HG03432 (cell line): ENCODE results near the gene PPP1R3G.
A peak's percentile ranks its signal among the peaks of the same experiment; 100 is the strongest.

Experiments
- ATAC-seq: cut with Tn5 transposase; IDR thresholded peaks from one replicate; pipeline ENCODE4 v1.9.1; 2021; ENCODE audit warnings: mild to moderate bottlenecking, moderate library complexity; ENCODE audit not compliant: unreplicated experiment

Gene PPP1R3G

DNA sequence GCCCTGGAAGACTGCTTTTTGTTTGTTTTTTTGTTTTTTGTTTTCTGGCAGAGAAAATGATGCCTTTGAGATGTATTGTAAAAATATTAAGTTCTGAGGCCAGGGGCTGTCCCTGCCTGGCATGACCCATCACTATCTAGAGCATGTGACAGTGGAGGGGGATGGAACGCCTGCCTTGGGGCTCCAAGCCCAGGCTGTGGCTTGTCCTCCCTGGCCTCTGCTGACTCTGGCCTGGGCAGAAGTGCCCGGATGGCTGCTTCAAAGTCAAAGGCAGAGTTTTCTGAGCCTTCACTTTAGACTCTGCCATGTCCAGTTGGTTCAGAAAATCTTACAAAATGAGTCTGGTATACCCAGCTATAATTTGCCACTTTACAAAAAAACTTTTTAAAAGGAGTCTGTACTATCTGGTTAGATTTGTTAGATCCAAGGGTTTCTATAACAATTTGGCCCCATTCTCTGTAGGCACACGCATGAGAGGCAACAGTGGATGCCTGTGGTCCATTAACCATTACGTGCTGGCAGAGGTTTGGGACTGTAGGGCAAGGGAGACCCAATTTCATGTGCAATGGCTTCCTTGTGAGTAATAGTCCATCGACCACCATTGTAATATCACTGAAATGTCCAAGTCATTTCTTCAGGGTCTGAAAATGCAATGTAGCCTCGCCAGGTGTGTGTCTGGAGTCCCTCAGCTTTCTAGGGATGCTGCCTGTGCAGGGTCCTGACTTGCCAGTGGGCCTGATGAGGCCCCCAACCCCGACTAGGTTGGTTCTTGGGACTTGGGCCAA, 8.3 kb downstream of the PPP1R3G start:
- ATAC-seq: no peak

DNA sequence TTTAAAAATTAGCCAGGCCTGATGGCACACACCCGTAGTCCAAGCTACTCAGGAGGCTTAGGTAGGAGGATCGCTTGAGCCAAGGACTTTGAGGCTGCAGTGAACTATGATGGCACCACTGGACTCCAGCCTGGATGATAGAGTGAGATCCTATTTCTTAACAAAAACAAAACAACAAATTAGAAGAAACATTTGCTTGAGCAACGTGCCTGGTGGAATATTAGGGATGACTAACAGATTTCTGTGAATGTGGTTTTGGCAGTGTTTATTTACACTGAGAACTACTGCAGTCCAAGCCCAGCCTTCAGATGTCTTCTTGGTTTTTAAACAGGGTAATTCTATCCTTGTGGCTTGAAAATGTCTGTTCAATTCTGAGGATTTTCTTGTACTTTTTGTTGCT, 9.2 kb downstream of the PPP1R3G start:
- no peak for ATAC-seq

DNA sequence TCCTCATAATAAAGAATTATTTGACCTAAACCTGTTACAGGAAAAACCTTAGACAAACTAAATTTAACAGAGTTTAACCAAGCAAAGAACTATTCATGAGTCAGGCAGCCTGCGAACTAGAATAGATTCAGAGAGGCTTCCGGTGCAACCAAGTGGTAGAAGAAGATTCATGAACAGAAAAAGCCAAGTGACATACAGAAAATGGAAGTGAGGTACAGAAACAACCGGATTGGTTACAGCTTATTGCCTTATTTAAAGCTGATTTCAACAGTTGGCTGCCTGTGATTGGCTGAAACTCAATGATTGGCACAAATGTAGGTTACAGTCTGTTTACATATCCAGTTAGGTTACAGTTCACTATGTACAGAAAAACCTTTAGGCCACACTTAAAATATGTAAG, 10.1 kb downstream of the PPP1R3G start:
- peak; percentile 77 for ATAC-seq

DNA sequence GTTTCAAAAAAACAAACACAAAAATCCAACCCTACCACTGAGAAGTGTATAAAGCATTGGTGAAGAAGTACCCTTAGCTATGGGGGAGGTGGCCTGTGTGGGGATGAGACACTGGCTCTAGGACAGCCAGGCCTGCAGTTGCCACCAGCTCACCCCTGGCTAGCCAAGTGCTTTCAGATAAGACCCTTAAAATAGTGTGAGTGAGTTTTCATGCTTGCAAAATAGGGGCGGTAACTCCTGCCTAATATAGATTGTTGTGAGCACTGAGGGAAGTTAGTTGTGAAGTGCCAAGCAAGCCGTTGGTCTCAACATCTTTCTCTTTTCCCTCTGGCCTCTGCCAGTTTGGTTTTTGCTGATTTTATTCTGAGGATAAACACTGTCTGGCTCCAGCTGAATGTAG, 11.3 kb downstream of the PPP1R3G start:
- no peak for ATAC-seq

DNA sequence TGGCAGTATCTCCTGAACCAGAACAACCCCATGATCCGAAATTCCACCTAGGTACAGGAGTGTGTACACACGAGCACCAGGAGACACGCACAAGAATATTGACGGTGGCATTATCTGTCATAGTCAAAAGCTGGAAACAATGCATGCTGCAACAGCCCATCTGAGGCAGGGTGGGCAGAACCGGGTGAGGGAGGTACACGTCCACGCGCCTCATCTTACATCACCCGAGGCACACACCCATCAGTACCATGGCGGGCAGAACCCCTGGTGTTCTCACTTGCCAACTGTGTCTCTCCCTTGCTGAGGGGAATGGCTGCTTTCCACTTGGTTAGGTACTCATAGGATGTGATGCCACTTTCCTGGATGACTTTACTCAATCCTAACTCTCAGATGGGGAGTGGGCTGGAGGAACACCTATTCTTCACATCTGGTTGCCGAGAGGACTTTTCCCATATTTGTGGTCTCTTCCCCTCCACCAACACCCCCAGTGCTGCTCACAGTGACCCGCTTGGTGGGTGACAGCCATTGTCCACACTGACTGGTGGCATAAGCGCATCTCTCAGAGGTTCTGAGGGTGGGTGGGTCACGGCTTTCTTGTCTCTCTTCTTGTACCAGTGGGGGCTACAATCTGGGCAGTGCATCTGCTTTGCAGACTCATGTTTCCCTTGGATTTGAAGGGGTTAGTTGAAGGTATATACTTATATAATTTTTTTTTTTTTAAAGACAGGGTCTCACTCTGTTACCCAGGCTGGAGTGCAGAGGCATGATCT, 13.5 kb downstream of the PPP1R3G start:
- ATAC-seq: no peak

DNA sequence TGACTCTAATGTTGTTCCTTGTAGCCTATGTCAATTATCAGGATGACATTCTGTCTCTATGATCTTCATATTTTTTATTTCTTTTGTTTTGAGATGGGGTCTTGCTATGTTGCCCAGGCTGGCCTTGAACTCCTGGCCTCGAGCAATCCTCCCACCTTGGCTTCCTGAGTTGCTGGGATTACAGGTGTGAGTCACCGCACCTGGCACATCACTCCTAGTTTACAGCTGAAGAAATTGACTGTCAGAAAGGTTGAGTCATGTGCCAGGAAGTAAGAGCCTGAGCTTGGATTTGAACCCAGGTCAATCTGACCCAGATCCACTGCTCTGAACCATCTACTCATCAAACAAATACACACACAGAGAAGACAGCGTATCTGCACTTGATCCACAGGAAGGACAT, 14.4 kb downstream of the PPP1R3G start:
- no peak for ATAC-seq

DNA sequence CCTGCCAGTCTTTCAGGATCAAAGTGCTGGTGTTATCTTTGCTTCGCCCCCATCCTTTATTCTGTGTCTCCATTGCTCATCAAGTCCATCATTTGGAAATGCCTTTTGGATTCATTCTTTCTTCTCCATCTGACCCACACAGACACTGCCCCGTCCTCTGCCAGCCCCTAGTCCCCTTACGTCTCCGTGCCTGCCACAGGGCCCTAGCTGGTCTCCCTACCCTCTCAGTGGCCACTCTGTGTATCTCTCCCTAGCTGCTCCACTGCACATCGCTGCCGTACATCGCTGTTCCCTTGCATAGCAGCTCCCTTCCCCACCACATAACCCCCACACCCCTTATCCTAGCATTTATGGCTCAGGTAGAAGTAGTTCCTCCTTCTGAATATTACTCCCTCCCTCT, 15.7 kb downstream of the PPP1R3G start:
- ATAC-seq: no peak

DNA sequence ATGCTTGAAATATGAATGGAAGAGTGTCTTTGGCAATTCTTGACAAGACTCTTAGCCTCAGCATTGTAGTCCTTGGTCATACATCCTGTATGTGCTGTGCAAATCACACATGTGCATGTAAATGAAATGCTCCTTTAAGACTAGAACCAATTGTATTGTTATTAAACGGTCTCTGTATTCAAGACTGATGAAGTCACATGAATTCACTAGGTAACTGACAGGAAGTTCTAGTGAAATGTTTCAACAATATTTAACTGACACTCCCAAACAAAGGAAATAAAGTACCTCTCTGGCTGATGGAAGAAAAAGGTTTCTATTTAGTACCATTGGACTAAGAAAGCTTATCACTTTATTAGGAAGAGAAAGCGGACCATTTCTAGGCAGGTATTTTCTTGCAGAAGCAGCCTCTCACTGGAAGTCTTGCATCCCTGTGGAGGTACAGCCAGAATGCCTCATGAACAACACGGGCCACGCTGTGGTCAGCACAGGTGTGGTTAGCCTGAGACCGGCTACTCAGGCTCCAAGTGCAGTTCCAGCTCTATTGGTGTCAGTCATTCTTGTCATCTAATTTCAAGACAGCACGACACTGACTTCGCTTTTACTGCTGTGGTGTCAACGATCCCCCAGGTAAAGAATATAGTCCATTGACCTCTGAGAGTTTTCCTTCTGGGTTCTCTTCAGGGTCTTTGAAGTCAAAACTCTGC, 17.3 kb downstream of the PPP1R3G start:
- ATAC-seq: no peak

DNA sequence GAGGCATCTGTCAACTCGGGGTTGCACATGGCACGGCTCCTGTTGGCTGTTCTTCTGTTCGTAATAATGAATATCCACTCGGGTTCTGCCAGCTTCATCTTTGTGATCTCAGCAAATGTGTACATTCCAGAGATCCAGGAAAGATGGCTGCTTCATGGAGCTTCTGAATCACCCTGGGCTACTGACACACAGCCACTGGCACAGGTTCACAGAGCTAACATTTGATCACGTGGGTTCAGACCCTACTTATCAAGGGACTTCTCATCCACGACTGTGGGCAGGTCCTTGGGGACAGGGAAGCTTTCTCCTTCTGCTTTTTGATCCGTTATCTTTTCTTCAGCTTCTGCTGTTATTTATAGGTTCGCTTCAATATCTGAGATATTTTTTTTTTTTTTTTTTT, 18.1 kb downstream of the PPP1R3G start:
- ATAC-seq: no peak

DNA sequence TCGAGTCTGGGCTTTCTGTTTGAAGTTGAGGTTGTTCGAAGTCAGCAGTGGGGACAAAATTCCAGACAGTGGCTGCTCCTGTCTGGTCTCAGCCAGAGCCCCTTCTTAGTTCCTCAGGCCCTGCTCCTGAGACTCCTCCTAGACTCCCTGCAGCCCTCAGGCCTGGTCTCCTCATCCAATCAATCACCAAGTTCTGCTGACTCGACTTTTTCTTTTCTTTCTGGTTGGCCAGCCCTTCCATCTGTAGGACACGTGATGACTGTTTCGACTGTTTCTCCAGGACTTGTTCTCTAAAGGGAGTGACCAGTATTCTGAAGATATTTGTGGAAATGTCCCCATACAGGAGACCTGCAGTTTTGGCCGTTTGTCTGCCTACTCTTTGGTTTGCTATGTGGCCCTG, 19.5 kb downstream of the PPP1R3G start:
- ATAC-seq: no peak

DNA sequence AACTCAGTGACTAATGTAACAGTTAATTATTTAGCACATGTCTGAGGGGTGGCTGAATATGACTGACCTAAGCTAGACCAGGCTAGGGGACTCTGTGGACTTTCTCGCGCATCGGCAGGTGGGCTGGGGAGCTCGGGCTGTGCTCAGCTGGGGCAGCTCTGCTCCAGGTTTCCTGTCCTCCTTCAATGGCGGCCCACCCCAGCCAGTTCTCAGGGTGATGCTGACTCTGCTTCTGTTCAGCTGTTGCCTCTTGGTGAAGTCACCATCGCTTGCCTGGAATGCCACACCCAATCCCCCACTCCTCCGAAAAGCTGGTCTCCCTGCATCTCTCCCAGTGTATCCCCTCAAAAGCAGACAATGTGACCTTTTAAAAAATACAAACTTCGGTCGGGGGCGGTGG, 20.0 kb downstream of the PPP1R3G start:
- ATAC-seq: no peak

DNA sequence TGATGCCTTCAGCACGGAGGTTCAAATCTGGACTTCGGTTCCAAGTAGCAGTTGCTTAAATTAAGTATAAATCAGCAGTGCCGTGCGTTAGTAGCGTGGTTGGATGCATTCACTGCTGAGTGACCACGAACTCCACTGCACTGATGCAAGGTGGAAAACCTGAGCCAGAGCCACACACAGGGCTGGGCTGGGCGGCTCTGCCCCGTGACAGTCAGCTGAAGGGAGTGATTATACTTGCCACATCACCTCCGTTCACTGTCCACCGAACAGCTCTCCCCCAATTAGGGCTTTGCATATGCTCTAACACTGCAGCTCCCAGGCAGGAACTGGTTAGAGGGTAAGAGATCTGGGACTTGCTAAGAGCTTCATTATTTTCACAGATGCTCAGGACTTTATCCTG, 22.2 kb downstream of the PPP1R3G start:
- ATAC-seq: no peak

DNA sequence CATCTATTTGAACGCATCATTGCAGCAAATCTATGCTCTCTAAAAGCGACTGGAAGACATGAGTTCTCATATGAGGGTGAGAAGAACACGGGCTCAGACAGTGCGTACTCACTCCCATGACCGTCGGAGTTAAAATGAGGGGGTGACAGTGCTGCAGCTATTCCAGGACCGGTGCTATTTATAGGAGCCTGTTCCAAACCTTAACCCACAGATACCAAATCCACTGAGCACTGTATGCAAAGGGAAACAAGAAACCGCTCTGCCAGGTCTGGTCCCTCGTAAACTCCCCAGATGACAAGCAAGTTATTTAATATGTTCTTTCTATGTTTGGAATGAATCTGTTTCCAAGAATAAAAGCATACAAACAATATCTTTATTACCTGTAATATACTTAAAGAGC, 22.9 kb downstream of the PPP1R3G start:
- no peak for ATAC-seq

DNA sequence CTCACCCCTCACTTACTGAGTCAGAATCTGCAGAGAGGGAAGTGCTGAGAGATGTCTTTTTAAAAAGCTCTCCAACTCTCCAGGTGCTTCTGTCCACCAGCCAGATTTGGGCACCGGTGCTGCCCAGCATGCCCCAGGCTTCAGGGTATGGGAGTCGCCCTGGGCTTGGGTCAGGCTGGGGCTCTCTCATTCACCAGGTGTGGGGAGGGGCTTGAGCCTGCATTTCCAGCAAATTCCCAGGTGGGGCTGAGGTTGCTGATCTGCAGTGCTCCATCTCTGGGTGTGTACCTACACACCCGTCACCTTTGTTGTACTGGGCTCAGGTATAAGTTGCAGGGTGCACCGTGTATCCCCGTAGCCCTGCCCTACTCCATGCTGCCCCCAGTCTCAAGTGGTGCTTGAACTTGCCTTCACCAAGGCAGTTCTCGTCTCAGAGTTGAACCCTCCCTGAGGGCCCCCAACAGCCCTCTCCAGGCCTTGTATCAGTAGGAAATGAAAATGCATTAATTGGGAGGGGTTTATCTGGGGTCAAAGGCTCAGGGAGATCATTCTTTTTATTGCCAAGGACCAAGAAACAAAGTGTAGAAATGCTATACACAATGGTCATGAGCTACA, 23.5 kb downstream of the PPP1R3G start:
- ATAC-seq: no peak

DNA sequence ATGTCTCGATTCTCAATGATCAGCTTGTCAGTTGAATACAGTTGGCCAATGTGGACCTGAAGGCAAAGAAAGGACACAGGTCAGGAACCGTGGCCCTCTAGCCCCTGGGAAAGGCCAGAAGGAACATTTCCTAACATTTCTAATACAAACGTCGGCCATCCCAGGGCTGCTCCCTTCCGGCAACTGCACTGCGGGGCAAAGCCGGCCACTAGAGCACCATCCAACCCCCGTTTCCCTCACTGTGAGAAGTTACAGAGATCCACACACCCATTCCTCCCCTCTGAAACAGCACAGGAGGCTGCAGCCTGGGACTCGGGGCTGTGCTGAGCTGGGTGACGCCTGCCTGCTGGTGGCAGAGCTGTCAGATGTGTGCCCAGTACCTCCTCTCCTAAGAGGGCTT, 24.3 kb downstream of the PPP1R3G start:
- no peak for ATAC-seq

DNA sequence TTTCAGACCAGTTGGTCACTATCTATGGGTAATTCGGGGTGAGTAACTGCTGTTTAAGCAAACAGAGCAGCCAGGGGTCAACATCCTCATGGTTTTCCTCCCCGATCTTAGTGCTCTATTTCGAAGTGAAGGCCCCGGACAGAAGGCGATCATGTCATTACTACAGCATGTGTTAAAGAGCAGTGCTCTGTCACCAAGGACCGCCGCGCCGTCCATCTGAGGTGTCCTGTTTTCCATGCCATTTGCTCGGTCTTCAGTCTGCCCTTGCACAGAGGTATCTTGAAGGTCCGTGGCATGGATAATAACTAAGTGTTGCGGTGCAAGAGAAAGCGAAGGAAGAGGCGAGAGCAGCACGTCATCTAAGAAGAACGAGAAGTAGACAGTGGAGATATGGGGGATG, 25.1 kb downstream of the PPP1R3G start:
- no peak for ATAC-seq

DNA sequence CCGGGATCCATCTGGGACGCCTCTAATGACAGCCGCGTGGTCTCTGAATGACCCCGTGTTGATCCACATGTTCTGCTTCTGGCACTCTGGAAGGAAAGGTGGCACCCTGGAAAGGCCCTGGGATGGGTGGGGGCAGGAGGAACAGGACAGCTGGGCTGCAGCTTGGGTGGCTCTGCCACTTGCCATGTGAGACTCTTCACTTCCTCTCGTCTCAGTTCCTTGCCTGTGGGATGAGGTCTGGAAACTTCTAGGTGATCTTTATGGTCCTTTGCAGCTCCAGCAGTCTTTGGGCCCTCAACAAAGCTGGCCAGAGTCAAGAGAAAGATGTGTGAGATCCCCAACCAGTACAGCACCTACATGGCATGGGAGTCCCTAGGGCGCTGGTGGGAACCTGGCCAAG, 26.5 kb downstream of the PPP1R3G start:
- no peak for ATAC-seq

DNA sequence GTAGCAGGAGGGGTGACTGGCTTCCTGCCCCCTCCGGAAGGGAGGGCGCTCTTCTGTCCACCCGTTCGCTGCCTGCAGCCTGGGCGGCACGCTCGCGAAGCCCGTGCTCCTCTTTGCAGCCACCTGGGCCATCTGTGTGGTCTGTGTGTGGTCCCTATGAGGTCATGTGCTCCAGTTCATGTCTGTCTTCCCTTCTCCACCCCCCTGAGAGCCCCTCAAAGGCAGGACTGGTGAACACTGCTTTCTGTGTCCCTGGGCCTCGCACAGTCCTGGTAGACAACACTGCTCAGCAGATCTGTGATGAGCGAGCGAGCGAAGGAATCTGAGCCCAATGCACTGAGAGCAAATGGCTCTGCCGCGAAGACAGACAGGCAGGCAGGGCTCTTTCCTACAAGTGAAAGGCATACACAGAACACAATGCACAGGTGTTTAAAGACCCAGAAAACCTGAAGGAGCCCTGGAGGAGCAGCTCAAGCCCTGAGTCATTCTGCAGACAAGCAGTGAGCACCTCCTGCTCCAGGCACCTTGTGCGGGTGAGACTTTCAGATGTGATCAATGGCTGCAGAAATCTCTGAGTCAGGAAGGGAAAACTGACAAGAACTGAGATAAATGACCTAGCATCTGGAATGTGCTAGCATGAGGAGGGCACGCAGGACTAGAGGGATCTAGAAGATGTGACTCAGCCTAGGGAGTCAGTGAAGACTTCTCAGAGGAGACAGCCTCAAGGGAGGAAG, 27.1 kb downstream of the PPP1R3G start:
- ATAC-seq: no peak

DNA sequence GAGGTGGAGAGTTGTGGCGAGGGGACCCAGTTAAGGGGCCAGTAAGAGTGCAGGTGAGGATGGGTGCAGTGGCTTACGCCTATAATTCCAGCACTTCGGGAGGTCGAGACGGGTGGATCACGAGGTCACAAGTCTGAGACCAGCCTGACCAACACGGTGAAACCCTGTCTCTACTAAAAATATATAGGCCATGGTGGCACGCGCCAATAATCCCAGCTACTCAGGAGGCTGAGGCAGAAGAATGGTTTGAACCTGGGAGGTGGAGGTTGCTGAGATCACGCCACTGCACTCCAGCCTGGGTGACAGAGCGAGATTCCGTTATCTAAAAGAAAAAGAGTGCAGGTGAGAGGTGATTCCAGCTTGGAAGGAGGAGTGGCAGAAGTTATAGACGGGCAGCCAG, 28.0 kb downstream of the PPP1R3G start:
- ATAC-seq: no peak

DNA sequence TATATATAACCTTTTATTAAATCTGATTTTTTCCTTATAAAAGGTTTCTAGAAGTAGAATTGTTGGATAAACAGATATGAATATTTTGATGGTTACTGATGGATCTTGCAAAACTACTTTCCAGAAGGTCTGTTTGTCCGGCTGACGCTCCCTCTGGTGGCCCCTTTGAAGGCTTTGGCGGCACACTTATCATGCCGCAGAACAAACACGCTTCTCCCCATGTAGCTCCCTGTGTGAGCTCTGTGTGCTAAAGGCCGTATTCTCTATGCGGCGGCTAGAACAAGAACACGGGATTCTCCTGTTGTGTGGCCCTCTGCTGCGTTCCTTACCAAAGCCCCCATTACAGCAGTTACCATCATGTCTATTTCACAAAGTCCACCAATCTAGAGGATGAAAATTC, 30.0 kb downstream of the PPP1R3G start:
- ATAC-seq: no peak
